ENCODE results near the gene ABO. TPM values are rescaled to one million over a fixed set of nuclear protein-coding genes. Genes with fewer than 3 reads are reported as not detected.

The ABO gene
- total and polyA plus RNA-seq, 10 of the 15 experiments (the other 5 are each of a cell fraction or from before 2014, with no cell fraction given): 0.10 TPM; not detected in 9

- ChIA-PET RAD21 (ENCODE audit: unreplicated experiment) (no interaction called here), POLR2A (no interaction called here), CTCF (no interaction called here), SMC1A (ENCODE audit: uncharacterized antibody, unreplicated experiment) (no interaction called here)
- no peak overlapping the region for H3K9ac ChIP-seq (ENCODE audit: control insufficient read depth, insufficient read depth, low read length)
- no TSS peak for BruUV-seq (replicated peaks)
- ATAC-seq: no peak
- in situ Hi-C loops (cut with MboI): no loop called here
- H2AFZ ChIP-seq (ENCODE audit: control insufficient read depth, low read depth, low read length): no peak overlapping the region
- peaks cover 0 to 1% of the 10 kb centered on the region in 2 experiments; a peak in 2 of 4 replicates for H3K27me3 ChIP-seq (replicated peaks in 1 of 2; ENCODE audit: control insufficient read depth in 2 of 2, insufficient read depth in 2 of 2, low read length in 1 of 2)
- no peaks in the 10 kb centered on the region for H3K9me3 ChIP-seq (replicated peaks; ENCODE audit: control insufficient read depth, insufficient read depth, low read length)
- H3K79me2 ChIP-seq (ENCODE audit: control insufficient read depth, insufficient read depth, low read length): no peaks in the 10 kb centered on the region
- no peak for DNase-seq (ENCODE audit: low read depth, low spot score)
- no peak overlapping the region for H3K4me2 ChIP-seq (ENCODE audit: control insufficient read depth, insufficient read depth)
- no peaks in the 10 kb centered on the region for H3K4me1 ChIP-seq (ENCODE audit: control insufficient read depth, insufficient read depth, low read length)
- FAIRE-seq: no peak
- H3K4me3 ChIP-seq: no peak overlapping the region
- no peaks in the 10 kb centered on the region for H4K20me1 ChIP-seq (ENCODE audit: control insufficient read depth, insufficient read depth)
- WGBS (ENCODE audit: insufficient coverage, insufficient replicate concordance, low lambda C conversion rate, missing lambda C conversion rate): 16% methylated on average over 9 of the region's 9 CpGs
- no peaks in the 10 kb centered on the region for H3K36me3 ChIP-seq (ENCODE audit: control insufficient read depth in 2 of 2, insufficient read depth in 2 of 2, low read length in 1 of 2)
- H3K27ac ChIP-seq (ENCODE audit: control insufficient read depth, insufficient read depth): no peak overlapping the region
- intact Hi-C loops (cut with micrococcal nuclease; ENCODE audit: unreplicated experiment): no loop called here
- TF ChIP-seq SMC3 (IDR thresholded peaks at IDR 0.05; ENCODE audit: borderline replicate concordance, low read length) (no peak), POLR2A (IDR thresholded peaks at IDR 0.05; ENCODE audit: low read depth, low read length) (no peak), REST (IDR thresholded peaks at IDR 0.05; ENCODE audit: low read depth, low read length) (no peak), TBL1XR1 (IDR thresholded peaks at IDR 0.05; ENCODE audit: low read depth, low read length) (no peak), IRF4 (IDR thresholded peaks at IDR 0.05; ENCODE audit: low read depth, low read length) (no peak), MYB (IDR thresholded peaks at IDR 0.05; ENCODE audit: borderline replicate concordance, low read depth, low read length) (no peak), CEBPB (IDR thresholded peaks at IDR 0.05; ENCODE audit: borderline replicate concordance in 1 of 2, low read depth in 2 of 2, low read length in 2 of 2) (no peak), RB1 (IDR thresholded peaks at IDR 0.05; ENCODE audit: borderline replicate concordance) (no peak), MTA2 (IDR thresholded peaks at IDR 0.05; ENCODE audit: low read depth) (no peak), IKZF2 (IDR thresholded peaks at IDR 0.05) (no peak), SP1 (IDR thresholded peaks at IDR 0.05; ENCODE audit: low read depth, low read length) (no peak), SUPT20H (IDR thresholded peaks at IDR 0.05; ENCODE audit: borderline replicate concordance, control insufficient read depth, low read depth, low read length) (no peak), ZNF207 (IDR thresholded peaks at IDR 0.05; ENCODE audit: borderline replicate concordance) (no peak), PBX3 (IDR thresholded peaks at IDR 0.05; ENCODE audit: insufficient replicate concordance, low read depth, low read length) (no peak)
These were observed 6.5 kb downstream of the ABO start for GRCh38 chr9:133268335-133269056.

All from GM12878 (cell line).